Measurements from ENCODE around the gene DZIP1L. TPM values are rescaled to one million over a fixed set of nuclear protein-coding genes. Genes with fewer than 3 reads are reported as not detected.
"Not testable (repeated sequence)": the region's sequence is repeated elsewhere in the genome, so short reads cannot be mapped to it uniquely, and the experiment has no call there.

The DZIP1L gene, protein sequence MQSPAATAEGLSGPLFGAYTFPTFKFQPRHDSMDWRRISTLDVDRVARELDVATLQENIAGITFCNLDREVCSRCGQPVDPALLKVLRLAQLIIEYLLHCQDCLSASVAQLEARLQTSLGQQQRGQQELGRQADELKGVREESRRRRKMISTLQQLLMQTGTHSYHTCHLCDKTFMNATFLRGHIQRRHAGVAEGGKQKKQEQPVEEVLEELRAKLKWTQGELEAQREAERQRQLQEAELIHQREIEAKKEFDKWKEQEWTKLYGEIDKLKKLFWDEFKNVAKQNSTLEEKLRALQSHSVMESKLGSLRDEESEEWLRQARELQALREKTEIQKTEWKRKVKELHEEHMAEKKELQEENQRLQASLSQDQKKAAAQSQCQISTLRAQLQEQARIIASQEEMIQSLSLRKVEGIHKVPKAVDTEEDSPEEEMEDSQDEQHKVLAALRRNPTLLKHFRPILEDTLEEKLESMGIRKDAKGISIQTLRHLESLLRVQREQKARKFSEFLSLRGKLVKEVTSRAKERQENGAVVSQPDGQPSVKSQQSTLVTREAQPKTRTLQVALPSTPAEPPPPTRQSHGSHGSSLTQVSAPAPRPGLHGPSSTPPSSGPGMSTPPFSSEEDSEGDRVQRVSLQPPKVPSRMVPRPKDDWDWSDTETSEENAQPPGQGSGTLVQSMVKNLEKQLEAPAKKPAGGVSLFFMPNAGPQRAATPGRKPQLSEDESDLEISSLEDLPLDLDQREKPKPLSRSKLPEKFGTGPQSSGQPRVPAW
- 10 to 100 TPM; 10.9 to 15.5 TPM for total RNA-seq
- long read RNA-seq, donor 1, partial matches to known transcripts = 1 of 3 reads
- long read RNA-seq, donor 1, other reads (novel, unspliced or antisense) = 2 of 3 reads
- long read RNA-seq, donor 2, partial matches to known transcripts = 2 of 6 reads
- long read RNA-seq, donor 2, other reads (novel, unspliced or antisense) = 4 of 6 reads

DNA sequence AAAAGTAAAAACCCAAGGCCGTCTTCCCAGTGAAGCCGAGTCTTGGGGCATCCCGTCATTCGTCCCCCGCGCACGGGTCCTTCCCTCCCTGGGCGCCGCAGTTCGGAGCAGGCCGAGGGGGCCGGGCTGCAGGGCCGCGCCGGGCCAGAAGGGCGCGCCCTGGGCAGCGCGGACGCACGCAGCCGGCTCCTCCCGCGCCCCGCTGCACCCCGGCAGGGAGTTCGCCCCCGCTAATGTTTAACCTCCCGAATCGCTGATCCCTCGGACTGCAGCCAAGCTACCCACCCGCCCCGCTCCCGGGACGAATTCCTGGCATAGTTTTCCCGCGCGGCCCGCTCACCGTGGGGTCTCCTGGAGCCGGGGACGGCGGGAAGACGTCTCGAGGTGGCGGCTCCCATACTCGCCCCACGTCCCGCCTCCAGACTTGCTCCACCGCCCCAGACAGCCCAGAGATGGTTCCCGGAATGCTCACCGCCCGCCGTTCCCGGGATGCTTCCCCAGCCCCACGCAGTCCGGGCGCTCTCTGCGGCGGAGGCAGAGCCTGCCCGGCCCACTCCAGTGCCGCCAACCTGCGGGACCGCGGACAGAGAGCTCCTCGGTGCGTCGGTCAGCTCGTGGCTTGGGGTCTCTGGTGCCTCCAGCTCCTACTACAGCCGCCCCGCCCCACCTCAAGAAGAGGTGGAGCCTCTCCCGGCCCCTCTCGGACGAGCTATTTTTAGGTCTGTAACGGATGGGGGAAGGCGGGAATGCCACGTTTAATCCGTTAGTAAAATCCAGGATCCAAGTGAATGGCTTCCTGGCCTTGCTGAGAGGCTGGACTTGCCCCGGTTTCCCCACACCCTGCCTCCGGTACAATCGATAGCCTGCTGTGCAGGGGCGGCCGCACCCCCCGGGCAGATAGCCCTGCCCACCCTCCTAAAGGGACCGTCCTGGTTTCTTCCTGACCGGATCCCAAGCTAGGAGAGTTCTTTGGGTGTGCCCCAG, at the start of gene DZIP1L:
TSS of gene DZIP1L (minus strand) at position 621 of the 984 bp plus-strand sequence. CDS start 11,637 bp downstream, outside the sequence.
- intact Hi-C loops (cut with DNase I) = loop anchor here in 1 of 2 donors (10.0 kb wide), 1 partner anchor 70 kb away; the partner anchor contains the start of gene ARMC8
- peak; percentile 89 for DNase-seq (ENCODE audit: low spot score)

DNA sequence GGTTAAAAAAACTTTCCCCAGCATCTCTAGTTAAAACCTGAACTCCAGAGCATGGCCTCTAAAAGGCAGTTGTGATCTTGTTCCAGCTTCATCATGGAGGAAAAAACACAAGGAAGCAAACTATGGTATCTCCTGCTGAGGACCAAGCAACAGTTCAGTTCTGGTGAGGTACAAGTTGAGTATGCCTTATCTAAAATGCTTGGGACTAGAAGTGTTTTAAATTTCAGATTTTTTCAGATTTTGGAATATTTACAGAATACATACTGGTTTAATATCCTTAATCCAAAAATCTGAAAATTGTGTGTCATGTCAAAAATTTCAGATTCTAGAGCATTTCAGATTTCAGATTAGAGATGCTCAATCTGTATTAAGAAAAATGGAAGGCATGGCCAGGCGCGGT, 49.7 kb upstream of the DZIP1L start:
- DNase-seq (ENCODE audit: low spot score) = no peak
- intact Hi-C loops (cut with DNase I) = loop anchor here in 1 of 2 donors (10.0 kb wide), 1 partner anchor 1670 kb away; no protein-coding TSS in a partner anchor

- DNase-seq (ENCODE audit: low spot score) = no peak
- intact Hi-C loops (cut with DNase I) = no loop called here
Observed at GRCh38 chr3:138157743-138158142, 42.3 kb upstream of the DZIP1L start.

- intact Hi-C loops (cut with DNase I) = no loop called here
- no peak for DNase-seq (ENCODE audit: low spot score)
Observed at GRCh38 chr3:138154534-138154933, 39.1 kb upstream of the DZIP1L start.

DNA sequence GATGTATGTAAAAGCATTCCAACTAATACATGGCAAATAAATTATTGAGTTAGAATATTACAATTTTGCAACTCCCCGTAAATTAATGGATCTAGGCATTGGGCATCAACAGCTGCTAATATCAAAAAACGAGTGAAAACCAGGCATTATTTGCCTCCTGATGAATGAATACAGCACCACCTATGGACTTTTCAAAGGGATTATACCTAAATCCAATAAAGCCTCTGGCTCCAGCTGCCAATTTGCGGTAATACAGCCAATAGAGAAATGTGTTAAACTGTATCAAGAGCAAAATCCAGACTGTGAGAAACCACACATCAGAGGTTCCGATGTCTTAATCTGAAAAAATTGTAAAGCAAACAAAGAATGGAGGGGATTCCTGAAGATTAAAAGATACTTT, 33.1 kb upstream of the DZIP1L start:
- intact Hi-C loops (cut with DNase I) = no loop called here
- DNase-seq (ENCODE audit: low spot score) = no peak

DNA sequence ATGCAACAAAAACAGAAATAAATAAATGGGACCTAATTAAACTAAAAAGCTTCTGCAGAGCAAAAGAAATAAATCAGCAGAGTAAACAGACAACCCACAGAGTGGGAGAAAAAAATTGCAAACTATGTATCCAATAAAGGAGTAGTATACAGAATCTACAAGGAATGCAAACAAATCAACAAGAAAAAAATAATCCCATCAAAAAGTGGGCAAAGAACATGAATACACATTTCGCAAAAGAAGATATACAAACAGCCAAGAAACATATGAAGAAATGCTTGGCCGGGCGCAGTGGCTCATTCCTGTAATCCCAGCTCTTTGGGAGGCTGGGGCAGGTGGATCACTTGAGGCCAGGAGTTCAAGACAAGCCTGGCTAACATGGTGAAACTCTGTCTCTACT, 26.8 kb upstream of the DZIP1L start:
- DNase-seq (ENCODE audit: low spot score); intact Hi-C loops (cut with DNase I): not testable (repeated sequence)

DNA sequence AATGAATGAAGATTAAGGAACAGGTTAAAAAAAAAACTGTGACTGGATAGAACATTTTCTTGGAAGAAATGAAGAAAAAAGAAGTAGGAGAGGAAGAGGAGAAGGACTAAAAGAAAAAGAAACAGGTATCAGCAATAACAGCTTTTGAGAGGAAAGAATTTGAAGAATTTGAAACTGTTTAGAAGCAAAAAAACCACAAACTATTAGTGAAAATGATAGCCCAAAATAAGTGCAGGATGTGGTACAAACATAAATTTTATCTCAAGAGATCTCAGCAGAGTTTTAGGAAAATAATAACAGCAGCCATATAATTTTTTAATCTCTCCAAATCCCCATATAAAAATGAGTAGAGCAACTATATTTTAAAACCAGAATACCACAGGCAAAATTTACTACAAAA, 25.5 kb upstream of the DZIP1L start:
- intact Hi-C loops (cut with DNase I) = no loop called here
- DNase-seq (ENCODE audit: low spot score) = no peak

GRCh38 chr3:138139691-138140090, 24.3 kb upstream of the DZIP1L start:
- no peak for DNase-seq (ENCODE audit: low spot score)
- intact Hi-C loops (cut with DNase I) = no loop called here

DNA sequence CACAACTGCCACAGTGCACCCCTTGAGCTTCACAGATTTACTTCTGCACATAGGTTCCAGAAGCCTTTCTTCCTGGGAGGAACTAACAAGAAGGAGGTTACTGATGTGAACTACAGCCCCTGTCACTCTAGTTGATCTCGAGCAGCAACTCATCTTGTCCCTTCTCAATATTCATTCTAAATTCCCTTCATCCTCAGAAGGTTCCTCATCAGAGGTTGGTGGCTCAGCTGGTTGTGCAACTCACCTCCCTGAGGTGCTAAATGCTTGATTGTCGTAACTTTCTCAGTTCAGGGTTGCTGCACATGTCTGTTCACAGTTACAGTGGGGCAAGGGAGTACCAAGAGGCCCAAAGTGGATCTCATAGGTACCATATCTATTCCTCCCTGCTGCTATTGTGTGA, 22.5 kb upstream of the DZIP1L start:
- intact Hi-C loops (cut with DNase I) = no loop called here
- no peak for DNase-seq (ENCODE audit: low spot score)

DNA sequence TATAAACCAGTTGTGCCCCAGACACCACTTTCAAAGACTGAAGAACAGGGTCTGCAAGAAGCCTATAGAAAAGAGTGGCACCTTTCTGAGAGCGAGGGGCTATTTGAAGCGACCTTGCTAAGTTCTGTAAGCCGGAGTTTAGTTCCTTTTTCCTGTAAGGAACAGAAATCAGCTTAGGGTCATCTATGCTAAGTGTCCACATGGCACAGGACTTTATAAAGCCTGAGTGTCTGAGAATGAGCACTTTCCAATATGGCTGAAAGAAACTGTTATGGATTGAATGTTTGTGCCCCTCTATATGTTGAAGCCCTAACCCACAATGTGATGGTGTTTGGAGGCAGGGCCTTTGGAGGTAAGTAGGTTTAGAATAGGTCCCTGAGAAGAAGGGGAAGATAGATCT, 20.8 kb upstream of the DZIP1L start:
- DNase-seq (ENCODE audit: low spot score) = no peak
- intact Hi-C loops (cut with DNase I) = no loop called here

GRCh38 chr3:138135833-138136194, 20.4 kb upstream of the DZIP1L start:
- intact Hi-C loops (cut with DNase I) = no loop called here
- no peak for DNase-seq (ENCODE audit: low spot score)

DNA sequence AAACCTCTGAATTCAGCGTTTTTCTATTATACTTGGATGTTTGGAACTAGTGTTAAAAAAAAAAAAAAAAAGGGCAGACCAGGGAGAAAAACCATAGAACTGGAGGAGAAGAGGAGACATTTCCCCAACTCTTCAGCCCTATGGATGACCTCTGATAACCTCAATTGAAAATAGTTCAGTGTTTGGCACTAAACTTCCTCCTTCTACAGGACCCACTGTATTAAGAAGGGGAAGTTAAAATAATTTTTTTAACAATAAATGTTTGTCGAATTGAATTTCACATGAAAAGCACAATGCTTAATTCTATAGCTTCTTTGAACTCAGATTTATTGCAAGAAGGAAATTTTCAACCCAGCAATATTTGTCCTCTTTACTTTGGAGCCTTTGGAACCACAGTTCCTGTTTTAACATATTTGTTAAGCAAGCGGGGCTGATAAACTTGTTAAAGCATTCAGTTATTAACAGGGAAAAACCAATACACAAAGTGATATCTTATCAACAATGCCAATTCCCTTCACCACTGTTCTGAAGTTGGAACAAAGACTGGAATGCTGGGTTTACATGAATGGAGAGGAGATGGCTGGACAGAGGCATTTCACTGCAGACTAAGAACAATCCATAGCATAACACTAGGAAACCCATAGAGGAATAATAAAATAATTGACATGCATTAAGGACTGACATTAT, 19.9 kb upstream of the DZIP1L start:
- intact Hi-C loops (cut with DNase I) = no loop called here
- DNase-seq (ENCODE audit: low spot score) = no peak

DNA sequence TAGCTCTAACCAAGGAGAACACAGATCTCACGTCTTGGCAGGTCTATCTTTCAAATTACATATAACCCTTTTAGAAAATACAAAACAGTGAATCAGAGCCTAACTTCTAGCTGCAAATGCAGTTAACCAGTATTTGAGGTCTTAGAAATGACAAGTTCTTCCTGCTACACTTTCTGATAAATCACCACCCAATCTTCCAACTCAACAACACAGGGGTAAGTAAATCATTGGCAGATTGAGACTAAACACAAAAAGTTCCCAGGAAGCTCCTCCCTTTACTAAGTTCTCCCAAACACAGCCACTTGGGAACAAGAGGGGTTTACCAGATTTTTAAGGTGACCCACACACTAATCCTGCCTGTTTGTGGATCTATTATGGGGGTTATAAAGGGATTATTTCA, 16.8 kb upstream of the DZIP1L start, which contains the start of gene A4GNT:
TSS of gene A4GNT (minus strand) at position 152 of the 400 bp plus-strand sequence. CDS start 1,134 bp downstream, outside the sequence.
- intact Hi-C loops (cut with DNase I) = no loop called here
- DNase-seq (ENCODE audit: low spot score) = no peak

- intact Hi-C loops (cut with DNase I) = no loop called here
- DNase-seq (ENCODE audit: low spot score) = no peak
Observed at GRCh38 chr3:138127636-138128365, 12.4 kb upstream of the DZIP1L start.

- intact Hi-C loops (cut with DNase I) = no loop called here
- DNase-seq (ENCODE audit: low spot score) = no peak
Observed at GRCh38 chr3:138125548-138126221, 10.3 kb upstream of the DZIP1L start.

DNA sequence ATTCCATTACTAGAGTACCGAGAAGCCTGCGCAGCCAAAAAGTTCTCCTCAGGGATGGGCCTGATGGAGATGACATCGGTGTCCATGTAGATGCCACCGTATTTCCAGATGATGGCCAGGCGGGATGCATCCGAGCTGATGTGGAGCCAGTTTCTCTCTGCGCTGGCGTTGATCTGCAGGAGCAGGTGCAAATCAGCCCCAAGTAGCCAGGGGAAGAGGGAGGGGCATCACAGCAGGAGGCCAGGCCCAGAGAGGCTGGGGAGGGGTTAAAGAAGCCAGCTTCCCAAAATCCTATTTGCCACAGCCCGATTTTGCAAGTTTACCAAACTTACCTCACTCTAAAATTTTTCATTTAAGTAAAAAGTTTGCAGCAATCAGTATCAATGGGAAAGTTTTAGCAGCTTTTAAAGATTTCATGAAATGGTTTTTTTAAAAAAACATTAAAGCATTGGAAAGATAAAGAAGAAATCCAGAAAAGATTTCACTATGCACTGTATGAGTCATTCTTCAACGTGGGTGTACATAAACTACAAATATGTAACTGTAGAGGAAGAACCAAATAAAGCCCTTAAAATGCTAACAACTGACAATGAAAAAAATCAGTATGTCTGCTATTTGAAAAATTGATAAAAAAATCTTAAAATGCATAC, 9.4 kb upstream of the DZIP1L start:
- no peak for DNase-seq (ENCODE audit: low spot score)
- intact Hi-C loops (cut with DNase I) = loop anchor here in 1 of 2 donors (5.0 kb wide), 1 partner anchor 58 kb away; no protein-coding TSS in a partner anchor
